GM18498 (cell line): Measurements from ENCODE around the gene SERPINB13.
"Not testable (repeated sequence)": the region's sequence is repeated elsewhere in the genome, so short reads cannot be mapped to it uniquely, and the experiment has no call there.

Experiments
- ATAC-seq: cut with Tn5 transposase; IDR thresholded peaks from one replicate; pipeline ENCODE4 v1.9.1; 2021; ENCODE audit warnings: mild to moderate bottlenecking, moderate library complexity; ENCODE audit not compliant: unreplicated experiment

Gene SERPINB13

DNA sequence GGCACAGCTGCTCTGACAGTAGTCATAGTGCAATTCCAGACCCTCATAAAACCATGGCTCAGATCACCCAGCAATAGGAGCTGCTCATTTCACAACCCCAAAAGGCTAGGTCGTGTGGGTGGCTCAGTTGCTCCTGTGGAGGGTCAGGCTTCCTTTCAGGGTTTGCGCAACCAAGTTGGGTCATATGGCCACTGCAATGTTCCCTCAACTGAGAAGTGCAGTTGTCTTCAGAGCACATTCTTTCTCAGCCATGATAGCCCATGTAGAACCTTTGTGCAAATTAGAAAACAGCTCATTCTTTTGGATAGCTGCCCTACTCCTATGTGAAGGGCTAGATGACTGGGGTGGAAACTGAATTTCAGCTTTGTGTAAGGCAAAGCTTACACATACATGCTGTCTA is 3.2 kb downstream of the SERPINB13 start:
- ATAC-seq: no peak

DNA sequence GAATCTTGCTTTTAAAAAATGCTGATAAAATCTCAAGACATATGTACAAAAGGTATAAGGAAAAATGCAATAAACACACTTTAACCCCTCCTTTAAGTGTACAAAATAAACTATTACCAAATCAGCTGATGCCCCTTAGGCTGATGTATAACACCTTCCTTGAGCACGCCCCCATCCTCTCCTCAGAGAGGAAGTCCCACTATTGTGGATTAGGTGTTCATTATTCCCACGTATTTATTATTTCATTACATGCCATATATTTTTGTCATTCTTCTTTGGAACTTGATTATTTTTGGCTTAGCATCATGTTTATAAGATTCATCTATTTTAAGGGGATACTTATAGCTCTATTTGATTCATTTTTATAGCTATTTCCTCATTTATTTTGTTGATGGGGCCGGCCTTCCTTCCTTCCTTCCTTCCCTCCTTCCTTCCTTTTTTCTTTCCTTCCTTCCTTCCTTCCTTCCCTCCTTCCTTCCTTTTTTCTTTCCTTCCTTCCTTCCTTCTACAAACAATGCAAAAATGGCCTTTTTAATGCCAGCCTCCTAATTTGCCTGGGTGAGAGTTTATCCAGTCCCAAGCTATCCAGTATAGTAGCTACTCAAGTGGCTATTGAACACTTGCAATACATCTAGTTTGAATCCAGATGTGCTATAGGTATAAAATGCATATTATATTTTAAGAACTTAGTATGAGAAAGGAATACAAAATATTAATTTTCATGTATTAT is 4.0 kb downstream of the SERPINB13 start:
- ATAC-seq: no peak

DNA sequence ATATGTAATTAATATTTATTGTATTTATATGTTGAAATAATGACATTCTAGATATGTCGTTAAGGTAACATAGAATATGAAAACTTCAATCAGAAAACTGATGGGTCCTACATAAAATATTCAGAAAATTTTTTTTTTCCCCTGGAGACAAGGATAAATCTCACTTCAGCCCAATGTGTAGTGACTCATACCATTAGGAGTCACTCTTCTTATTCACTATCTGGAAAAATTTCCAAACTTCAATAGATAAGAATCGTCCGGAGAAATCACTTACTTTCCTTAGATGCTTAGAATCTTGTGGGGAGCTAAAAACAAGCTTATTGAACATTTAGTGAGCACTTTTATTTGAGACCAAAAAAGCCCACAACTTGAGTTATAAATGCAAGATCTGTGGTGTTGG is 4.6 kb downstream of the SERPINB13 start:
- no peak for ATAC-seq

DNA sequence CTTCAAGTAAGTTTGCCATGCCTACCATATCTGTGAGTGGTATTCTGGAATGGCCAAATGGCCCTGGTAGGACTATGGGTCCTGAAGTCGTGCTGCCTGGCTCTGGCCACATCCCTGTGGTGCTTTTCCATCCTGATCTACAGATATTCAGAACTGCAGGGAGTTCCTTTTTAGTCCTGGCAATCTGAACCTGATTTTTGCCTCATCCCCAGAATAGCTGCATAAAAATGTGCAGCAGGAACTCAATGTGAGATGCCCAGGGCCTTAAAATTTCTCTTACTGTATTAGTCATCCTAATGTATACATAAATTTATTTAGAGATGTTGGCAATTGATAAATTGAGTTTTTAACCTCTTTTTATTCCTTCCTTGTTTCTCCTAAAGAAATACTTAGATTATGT is 5.3 kb downstream of the SERPINB13 start:
- ATAC-seq: no peak

DNA sequence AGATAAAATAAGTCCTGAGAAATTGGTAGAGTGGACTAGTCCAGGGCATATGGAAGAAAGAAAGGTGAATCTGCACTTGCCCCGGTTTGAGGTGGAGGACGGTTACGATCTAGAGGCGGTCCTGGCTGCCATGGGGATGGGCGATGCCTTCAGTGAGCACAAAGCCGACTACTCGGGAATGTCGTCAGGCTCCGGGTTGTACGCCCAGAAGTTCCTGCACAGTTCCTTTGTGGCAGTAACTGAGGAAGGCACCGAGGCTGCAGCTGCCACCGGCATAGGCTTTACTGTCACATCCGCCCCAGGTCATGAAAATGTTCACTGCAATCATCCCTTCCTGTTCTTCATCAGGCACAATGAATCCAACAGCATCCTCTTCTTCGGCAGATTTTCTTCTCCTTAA is 9.8 kb downstream of the SERPINB13 start:
- no peak for ATAC-seq

DNA sequence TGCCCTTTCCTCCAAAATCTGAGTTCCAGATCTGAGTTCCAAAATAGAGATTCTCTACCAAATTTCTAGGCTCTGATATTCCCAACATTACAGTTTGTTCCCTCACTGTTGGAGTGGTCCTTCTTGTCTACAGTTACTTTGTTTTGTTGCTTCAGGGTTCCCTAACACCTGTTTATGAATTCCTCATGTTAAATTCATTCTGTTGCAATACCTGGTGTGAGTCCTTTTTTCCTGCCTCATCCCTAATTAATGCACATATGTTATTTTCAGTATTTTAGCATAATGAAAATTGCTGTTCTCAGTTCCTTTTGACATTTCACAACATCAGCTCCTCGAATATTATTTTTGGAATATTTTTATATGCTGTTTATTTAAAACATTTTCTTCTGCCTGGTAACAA is 16.2 kb downstream of the SERPINB13 start:
- no peak for ATAC-seq

DNA sequence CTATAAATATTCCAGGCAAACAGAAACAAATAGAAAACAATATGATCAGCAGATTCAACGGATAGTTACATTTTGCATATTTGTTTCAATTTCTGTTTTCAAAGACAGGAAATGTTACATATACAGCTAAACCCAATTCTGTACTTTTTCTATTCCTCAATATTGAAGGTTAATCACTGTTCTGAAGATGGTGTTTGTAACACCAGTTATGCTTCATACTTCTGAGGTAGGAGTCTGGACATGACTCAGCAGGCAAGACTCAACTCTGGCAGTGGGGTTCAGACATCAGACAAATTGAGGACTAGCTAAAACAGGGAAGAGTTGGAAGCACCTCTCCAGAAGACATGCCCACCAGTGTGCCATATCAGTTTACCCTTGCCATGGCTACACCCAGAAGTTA is 16.6 kb downstream of the SERPINB13 start:
- peak; percentile 97 for ATAC-seq

DNA sequence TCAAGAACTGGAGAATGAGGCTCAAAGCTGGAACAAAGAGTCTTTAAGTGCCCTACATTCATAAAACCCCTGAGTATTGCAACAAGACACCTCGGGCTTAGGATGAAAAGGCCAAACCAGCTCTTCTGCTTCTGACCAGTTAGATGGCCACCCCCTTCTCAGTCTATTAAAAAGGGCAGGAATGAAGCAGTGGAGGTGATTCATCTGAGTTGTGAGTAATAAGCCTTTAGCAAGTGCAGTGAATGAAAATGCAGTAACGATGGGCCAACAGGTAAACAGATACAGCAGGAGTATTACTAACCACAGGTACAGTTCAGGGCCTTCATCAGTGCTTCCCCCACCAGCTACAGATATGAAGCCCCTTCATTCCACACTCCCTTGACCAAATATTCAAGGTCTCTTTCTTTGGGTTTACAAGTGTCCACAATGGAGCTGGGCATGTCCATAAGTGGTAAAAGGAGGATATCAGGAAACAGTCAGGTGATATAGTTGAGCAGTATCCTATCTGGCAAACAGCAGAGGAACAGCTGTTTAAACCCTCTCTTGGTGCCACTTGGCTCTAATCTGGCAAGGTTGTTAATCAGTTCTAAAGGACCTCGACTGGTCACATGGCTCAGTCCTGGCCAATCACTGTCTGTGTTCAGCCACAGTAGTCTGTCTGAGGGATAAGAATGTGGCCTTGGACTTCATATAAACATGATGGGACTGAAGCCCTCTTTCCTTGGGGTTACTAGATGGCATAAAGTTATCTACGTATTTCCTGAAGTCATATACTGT is 17.8 kb downstream of the SERPINB13 start:
- no peak for ATAC-seq

DNA sequence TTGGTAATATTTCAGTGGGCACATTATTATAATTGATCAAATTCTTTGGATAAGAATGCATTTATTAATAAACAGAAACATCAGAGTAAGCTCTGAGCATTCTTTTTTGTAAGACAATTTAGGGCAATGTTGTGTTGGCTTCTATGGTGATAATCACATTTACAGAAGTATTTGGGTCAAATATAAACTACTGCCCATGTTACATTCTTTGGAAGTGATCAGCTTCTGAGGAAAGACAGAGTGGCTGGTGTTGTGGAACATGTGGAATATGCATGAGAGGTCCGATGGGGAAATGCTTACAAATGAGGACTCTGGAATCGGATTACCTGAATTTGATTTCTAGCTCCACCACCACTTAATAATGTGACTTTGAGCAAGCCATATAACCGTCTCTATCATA is 19.4 kb downstream of the SERPINB13 start:
- no peak for ATAC-seq

DNA sequence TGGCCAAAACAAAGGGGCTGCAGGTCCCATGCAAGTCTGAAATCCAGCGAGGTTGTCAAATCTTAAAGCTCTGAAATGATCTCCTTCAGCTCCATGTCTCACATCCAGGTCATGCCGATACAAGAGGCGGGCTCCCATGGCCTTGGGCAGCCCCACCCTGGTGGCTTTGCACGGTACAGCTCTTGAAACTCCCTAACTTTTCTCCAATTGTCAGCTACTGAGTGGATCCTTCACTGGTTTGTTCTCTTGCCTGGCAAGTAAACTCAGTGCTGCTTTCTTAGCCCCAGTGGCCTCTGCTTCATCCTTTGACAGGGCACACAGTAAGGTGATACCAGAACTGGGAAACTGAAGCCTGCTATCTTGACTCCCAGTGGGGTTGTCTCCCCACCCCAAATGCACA is 26.3 kb downstream of the SERPINB13 start:
- no peak for ATAC-seq

DNA sequence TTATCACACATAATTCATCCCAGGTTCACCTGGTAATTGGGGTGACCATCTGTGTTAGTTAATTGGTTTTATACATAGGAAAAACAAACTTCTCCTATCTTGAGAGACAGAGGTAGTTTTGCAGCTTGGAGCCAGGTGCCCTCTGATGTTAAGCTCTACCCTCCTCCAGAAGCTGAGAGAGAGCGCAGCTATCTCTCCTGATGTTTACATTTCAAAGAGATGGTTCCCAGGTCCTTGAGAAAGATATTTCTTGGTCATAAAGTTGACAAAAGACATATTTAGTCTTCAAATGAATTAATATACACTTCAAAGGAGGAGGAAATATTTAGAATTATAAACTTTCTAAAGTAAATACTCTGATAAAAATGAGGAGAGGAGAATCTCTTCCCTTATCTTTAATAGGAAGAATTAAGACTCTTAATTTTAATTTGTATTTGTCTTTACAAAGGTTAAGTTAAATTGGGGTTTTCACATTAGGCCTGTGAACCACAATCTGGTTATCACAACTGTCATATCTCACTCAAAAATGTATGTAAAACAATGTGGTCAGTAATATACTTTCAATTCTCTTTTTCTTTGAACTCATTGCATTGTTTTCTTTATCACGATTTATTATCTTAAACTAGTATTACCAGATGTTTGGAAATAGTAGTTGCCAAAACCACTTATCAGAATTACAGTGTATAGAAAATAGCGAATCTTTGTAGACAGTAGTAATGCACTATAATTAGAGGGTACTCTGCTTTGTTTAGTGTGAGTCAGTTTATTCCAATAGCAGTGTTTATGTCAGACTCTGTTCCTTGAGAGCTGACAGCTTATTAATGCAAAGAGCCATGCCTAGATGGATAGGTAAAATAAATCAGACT is 30.1 kb downstream of the SERPINB13 start:
- ATAC-seq: peak; percentile 90

DNA sequence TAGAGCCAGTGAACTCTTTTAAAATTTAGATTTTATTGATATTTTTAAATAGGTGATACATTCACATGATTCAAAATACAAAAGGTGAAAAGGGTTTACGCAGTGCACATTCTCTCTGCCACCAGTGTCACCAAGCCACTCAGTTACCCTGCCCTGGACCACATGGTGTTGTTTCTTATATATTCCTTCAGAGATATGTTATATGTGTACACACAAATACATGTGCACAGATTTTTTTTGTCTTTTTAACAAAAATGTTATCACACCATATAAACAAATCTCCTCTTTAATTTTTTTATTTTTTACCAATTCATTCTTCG is 30.7 kb downstream of the SERPINB13 start:
- ATAC-seq: peak; percentile 15

DNA sequence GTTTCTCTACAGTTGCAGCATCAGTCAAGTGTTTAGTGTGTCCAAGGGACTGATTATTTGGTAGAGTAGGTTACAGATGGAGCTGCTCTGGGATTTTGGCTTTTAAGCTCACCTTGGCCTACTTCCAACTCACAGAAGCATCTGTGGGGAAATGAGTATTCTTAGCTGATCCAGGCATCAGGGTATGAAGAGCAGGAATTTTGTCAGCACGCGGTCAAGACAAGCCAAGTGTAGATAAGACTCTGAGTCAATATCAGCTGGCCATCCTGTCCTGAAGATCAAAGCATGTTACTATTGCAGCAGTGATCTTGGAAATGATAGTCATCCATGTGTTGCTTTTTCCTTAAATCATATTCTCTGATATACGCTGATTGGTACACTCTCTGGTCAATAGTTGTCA is 32.5 kb downstream of the SERPINB13 start:
- no peak for ATAC-seq

DNA sequence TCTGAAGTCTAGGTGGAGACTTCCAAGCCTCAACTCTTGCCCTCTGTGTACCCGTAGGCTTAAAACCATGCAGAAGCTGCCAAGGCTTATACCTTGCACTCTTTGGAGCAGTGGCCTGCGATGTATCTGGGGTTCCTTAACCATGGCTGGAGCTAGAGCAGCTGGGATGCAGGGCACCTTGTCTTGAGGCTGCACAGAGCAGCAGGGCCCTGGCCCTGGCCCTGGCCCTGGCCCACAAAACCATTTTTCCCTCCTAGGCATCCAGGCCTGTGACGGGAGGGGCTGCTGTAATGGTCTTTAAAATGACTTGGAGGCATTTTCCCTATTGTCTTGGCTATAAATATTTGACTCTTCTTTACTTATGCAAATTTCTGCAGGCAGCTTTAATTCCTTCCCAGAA is 37.7 kb downstream of the SERPINB13 start:
- ATAC-seq: no peak

DNA sequence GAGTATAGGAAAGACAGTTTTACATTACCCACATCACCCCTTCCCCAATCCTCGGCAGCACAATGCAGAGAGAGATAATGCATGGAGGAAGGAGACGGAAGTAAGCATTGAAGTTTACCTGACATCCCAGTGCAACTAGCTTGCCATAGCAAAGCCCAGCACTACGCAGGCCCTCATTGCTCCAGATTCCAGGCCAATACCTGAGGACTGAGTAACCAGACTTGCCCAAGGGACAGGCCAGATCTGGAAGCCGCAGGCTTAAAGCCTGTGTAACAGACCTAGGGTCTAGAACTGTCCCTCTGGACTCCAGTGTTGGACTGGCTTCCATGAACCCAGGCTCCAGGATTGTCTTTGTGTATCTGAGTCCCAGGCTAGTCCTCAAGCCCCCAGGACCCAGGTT is 39.3 kb downstream of the SERPINB13 start:
- ATAC-seq: no peak

DNA sequence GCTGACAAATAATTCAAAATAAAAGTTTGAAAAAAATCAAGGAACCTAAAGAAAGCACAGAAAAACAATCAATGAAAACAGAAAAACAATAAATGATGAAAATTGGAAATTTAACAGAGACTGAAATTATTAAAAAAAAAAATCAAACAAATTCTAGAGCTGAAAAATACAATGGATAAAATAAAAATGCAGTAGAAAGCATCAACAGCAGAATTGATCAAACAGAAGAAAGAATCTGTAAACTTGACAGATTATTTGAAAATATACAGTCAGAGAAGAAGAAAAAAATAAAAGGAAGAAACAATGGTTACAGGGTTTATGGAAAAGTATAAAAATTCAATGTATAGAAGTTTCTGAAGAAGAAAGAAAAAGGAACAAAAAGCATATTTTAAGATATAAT is 40.7 kb downstream of the SERPINB13 start:
- no peak for ATAC-seq

DNA sequence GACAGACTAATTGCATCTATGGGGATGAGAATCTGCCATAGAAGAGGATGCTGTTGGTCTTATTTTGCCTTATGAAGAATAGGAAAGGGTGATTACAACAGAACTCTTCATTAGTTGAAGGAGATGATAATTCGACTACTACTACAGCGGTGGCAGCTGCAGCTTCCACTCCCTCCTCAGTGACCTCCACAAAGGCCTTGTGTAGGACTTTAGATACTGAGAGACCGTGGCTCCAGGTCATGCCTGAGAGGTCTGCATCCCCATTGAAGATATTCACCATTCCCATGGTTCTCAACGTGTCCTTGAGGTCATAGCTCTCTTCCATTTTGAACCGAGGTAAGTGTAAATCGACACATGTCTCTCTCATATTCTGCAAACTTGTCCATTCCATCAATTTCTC is 50.6 kb downstream of the SERPINB13 start:
- ATAC-seq: no peak

DNA sequence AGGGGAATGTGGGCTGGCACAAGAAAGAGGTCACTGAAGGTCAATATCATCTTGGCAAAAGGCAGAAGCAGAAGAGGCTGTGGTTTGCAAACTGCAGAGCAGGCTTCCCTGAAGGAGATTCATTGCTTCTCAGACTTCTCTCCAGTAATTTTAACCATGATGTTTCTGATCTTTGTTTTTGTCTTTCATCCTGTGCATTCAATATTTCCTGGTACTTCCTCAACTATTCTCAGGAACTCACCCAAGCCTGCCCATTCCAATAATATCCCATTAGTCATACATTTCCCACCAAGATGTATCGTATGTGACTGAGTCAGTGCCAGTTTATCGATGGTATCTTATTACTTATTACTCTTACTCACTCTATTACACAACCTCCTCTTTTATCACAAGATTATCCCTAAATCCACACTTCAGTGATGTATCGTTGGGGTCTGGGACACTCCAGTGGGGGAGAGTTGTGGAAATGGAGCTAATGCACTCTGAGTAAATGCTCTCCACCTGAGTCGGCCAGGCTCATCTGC is 54.1 kb downstream of the SERPINB13 start:
- ATAC-seq: not testable (repeated sequence)

DNA sequence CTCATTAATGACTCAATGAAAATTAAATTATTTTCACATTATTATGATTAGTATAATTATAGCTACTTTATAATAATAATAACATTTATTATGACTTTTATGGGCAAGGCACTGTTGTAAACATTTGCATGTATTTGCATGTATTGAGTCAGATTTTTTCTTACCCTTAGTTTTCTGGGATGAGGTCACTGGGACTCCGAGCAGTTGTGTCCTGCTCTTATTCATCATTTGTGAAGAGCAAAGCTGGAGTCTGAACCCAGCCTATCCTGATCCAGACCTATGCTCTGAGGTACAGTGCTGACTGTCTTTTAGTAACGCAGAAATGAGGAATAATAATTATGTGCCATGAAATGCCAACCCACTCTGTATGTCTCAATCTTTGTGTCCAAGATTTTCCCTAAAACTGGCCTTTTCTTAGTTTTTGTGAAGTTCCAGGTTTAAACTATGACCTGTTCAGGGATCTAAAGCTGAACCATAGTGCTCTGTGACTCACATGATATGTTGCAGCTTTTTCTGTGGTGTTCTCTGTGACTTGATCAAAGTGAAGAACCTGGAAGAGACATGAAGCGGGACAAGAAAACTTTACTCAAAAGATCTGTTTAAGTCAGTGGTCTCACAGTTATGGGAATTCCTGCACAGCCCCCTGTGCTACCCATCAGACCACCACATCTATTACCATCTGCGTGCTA is 55.7 kb downstream of the SERPINB13 start:
- ATAC-seq: not testable (repeated sequence)

DNA sequence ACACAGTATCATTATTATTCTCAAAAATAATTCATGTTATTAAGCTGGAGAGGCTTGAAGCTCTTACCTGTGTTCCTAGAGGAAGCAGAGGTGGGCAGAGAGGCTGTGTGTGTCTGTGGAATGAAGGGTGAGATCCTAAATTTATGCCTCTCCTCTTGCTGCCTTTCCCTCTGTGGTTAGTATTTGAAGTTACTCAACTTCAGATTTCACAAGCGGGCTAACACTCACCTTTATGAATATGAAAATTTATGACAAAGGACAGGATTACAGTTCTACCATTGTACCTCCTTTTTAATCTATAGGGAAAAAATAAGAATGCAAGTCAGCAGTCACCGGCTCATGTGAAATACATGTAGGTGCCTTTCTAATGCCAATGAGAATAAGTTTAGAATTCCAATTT is 57.0 kb downstream of the SERPINB13 start, which contains the start of gene SERPINB4:
SERPINB4 (minus strand) TSS at position 115 of the 400 bp plus-strand sequence. CDS start 679 bp downstream, outside the sequence.
- ATAC-seq: not testable (repeated sequence)

DNA sequence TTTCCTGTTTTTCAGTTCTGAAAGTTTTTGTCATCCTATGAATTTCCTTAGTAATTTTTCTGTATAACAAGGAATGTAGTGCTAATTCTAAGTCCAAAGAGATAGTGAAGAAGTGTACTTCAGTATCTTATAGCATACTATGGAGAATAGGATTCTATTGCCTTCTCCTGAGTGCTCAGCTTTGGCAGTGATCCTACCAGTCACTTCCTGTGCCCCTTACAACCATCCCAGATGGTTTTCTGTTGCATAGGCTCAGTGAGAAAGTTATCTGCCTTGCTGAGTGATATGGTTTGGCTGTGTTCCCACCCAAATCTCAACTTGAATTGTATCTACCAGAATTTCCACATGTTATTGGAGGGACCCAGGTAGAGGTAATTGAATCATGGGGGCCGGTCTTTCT is 57.6 kb downstream of the SERPINB13 start:
- not testable (repeated sequence) for ATAC-seq
